GM12878 (cell line): ENCODE data around the gene SLC6A11. TPM values are rescaled to one million over a fixed set of nuclear protein-coding genes. Genes with fewer than 3 reads are reported as not detected.

Experiments
- ATAC-seq: fragments of 200-7000 bp; cut with Tn5 transposase; 3 replicates; pipeline ENCODE4 v1.9.1; 2020; ENCODE audit warnings: mild to moderate bottlenecking, moderate library complexity
- BruUV-seq: library from RNA; stranded (reverse); fragments of 400-500 nt; replicated peaks from 2 replicates; lab custom pipeline; 2021; lab: Mats Ljungman, UMichigan
- CTCF ChIA-PET: fragments of 300-600 bp; sonication (Branson Sonifier 250); formaldehyde crosslinking; extraction: SDS; loops from one replicate; lab custom pipeline; 2021; ENCODE audit warnings: inconsistent platforms; lab: Yijun Ruan, JAX
- POLR2A ChIA-PET: fragments of 350-600 bp; formaldehyde crosslinking; extraction: SDS; loops from one replicate; lab custom pipeline; 2021; ENCODE audit warnings: inconsistent platforms; lab: Charles Lee
- RAD21 ChIA-PET: fragments of 300-600 bp; sonication (Branson Sonifier 250); formaldehyde crosslinking; loops from one replicate; lab custom pipeline; 2023; ENCODE audit warnings: antibody characterized with exemption; ENCODE audit not compliant: unreplicated experiment; lab: Charles Lee
- SMC1A ChIA-PET: fragments of 300-600 bp; sonication (Branson Sonifier 250); formaldehyde crosslinking; loops from one replicate; lab custom pipeline; 2023; ENCODE audit not compliant: unreplicated experiment, uncharacterized antibody; lab: Charles Lee
- DNase-seq: peaks from one replicate; pipeline ENCODE4 v3.0.0-alpha.2; 2011; ENCODE audit warnings: low read depth, low spot score
- FAIRE-seq: peaks from 3 replicates; lab custom pipeline; 2011; peaks lifted over from hg19 to GRCh38; lab: Jason Lieb, UNC
- H2AFZ ChIP-seq: 2 replicates; pipeline ENCODE4 v1.6.0; 2011; ENCODE audit warnings: low read depth, low read length, control low read depth; ENCODE audit not compliant: control insufficient read depth
- H3K27ac ChIP-seq: 2 replicates; pipeline ENCODE4 v1.5.1; 2011; ENCODE audit warnings: control low read depth; ENCODE audit not compliant: control insufficient read depth, insufficient read depth
- H3K27me3 ChIP-seq, 2 experiments: replicated peaks in 1 of 2; 2 replicates each; pipeline versions ENCODE4 v1.6.0 to v1.6.1; 2011; ENCODE audit warnings: low read length in 1 of 2; ENCODE audit not compliant: control insufficient read depth in 2 of 2, insufficient read depth in 2 of 2
- H3K36me3 ChIP-seq, 2 experiments: 2 replicates each; pipeline ENCODE4 v1.5.1; 2011; ENCODE audit warnings: low read length in 1 of 2; ENCODE audit not compliant: control insufficient read depth in 2 of 2, insufficient read depth in 2 of 2
- H3K4me1 ChIP-seq: 2 replicates; pipeline ENCODE4 v1.6.1; 2011; ENCODE audit warnings: mild to moderate bottlenecking, low read length, moderate library complexity, mixed read lengths; ENCODE audit not compliant: control insufficient read depth, insufficient read depth
- H3K4me2 ChIP-seq: 2 replicates; pipeline ENCODE4 v1.6.0; 2011; ENCODE audit warnings: control low read depth; ENCODE audit not compliant: control insufficient read depth, insufficient read depth
- H3K4me3 ChIP-seq: fragments of 200-600 bp; sonication (generic); 2 replicates; pipeline ENCODE4 v1.5.1; 2016
- H3K79me2 ChIP-seq: 2 replicates; pipeline ENCODE4 v1.6.0; 2011; ENCODE audit warnings: low read length; ENCODE audit not compliant: control insufficient read depth, insufficient read depth
- H3K9ac ChIP-seq: 2 replicates; pipeline ENCODE4 v1.8.0; 2011; ENCODE audit warnings: low read length, control low read depth, mixed read lengths; ENCODE audit not compliant: control insufficient read depth, insufficient read depth
- H3K9me3 ChIP-seq: replicated peaks from 3 replicates; pipeline ENCODE4 v1.5.1; 2011; ENCODE audit warnings: mild to moderate bottlenecking, low read length; ENCODE audit not compliant: control insufficient read depth, insufficient read depth
- H4K20me1 ChIP-seq: 2 replicates; pipeline ENCODE4 v1.6.0; 2011; ENCODE audit not compliant: control insufficient read depth, insufficient read depth
- ATF7 ChIP-seq: fragments of 450-650 bp; IDR thresholded peaks from 2 replicates; pipeline ENCODE4 v1.6.1; 2016; ENCODE audit warnings: low read depth, mild to moderate bottlenecking
- CEBPZ ChIP-seq: fragments of 150-350 bp; IDR thresholded peaks from 2 replicates; pipeline ENCODE4 v1.6.1; 2016; ENCODE audit warnings: low read depth, low read length
- CHD1 ChIP-seq: IDR thresholded peaks from 2 replicates; pipeline ENCODE4 v1.6.1; 2012; ENCODE audit warnings: low read depth, low read length, improper control_type of control experiment
- ETV6 ChIP-seq, 2 experiments: fragments of 450-650 bp in 1 of 2; IDR thresholded peaks in 1 of 2; conservative IDR thresholded peaks in 1 of 2; 2 replicates each; pipeline ENCODE4 v1.6.1; 2014; ENCODE audit warnings: antibody characterized with exemption in 1 of 2, borderline replicate concordance in 1 of 2, low read depth in 1 of 2, mild to moderate bottlenecking in 1 of 2, moderate library complexity in 1 of 2
- HDAC6 ChIP-seq: fragments of 200-600 bp; sonication (generic); IDR thresholded peaks from one replicate; pipeline ENCODE4 v1.8.0; 2017; ENCODE audit warnings: antibody characterized with exemption; ENCODE audit not compliant: unreplicated experiment
- MXI1 ChIP-seq: fragments of 150-350 bp; IDR thresholded peaks from 2 replicates; pipeline ENCODE4 v1.6.1; 2011; ENCODE audit warnings: low read depth, mild to moderate bottlenecking, inconsistent platforms, low read length, improper control_type of control experiment
- PML ChIP-seq: IDR thresholded peaks from 2 replicates; pipeline ENCODE4 v1.6.1; 2012; ENCODE audit warnings: low read length, inconsistent platforms
- SMARCA5 ChIP-seq: fragments of 450-650 bp; IDR thresholded peaks from 2 replicates; pipeline ENCODE4 v1.6.1; 2017; ENCODE audit warnings: mild to moderate bottlenecking
- TAF1 ChIP-seq: IDR thresholded peaks from 2 replicates; pipeline ENCODE4 v1.6.1; 2011; ENCODE audit warnings: mild to moderate bottlenecking, low read depth, low read length, borderline replicate concordance
- TCF7 ChIP-seq: IDR thresholded peaks from 2 replicates; pipeline ENCODE4 v1.6.1; 2014; ENCODE audit warnings: antibody characterized with exemption, borderline replicate concordance
- YY1 ChIP-seq: IDR thresholded peaks from 2 replicates; pipeline ENCODE4 v1.6.1; 2011; ENCODE audit warnings: low read depth, mild to moderate bottlenecking, low read length
- ZNF207 ChIP-seq: fragments of 450-650 bp; IDR thresholded peaks from 2 replicates; pipeline ENCODE4 v1.6.1; 2014; ENCODE audit warnings: antibody characterized with exemption, mild to moderate bottlenecking, borderline replicate concordance
- WGBS: methylation state at CpG from one replicate; pipeline ENCODE4 v1.1.6; 2016; ENCODE audit warnings: low lambda C conversion rate; ENCODE audit not compliant: insufficient replicate concordance, insufficient coverage; ENCODE audit errors: missing lambda C conversion rate; 5-methylcytosine and 5-hydroxymethylcytosine counted together
- in situ Hi-C: fragments of 300-500 bp; cut with MboI; formaldehyde crosslinking; loops from 9 replicates; pipeline ENCODE4 v1.14.3; 2018; ENCODE audit warnings: mixed read lengths
- intact Hi-C: fragments of 100-400 bp; cut with micrococcal nuclease; formaldehyde crosslinking; loops from one replicate; pipeline ENCODE4 v1.14.2; 2022; ENCODE audit not compliant: unreplicated experiment
- polyA plus RNA-seq, 11 experiments: library from polyadenylated mRNA; depleted of rRNA in 4 of 11; unstranded in 6 of 11; stranded (reverse) in 5 of 11; fragments of >200 nt; fragmentation: Nextera tagmentation in 4 of 11; fragmentation: Illumina TruSeq in 1 of 11; extraction: Ambion mirVana in 4 of 11; extraction: Trizol in 1 of 11; gene quantifications; 1 replicate in 1 of 11; 2 replicates in 10 of 11; pipeline versions ENCODE4 v1.2.1 to v1.2.3, GENCODE V29; 2011 to 2016; ENCODE audit warnings: inconsistent platforms in 2 of 11, missing spikeins in 2 of 11, low read depth in 1 of 11
- total RNA-seq, 4 experiments: library from RNA; depleted of rRNA in 3 of 4; stranded (reverse); fragments of >200 nt in 3 of 4; fragmentation: Illumina TruSeq in 1 of 4; extraction: Trizol in 1 of 4; gene quantifications; 2 replicates each; pipeline versions ENCODE4 v1.2.1 to v1.2.3, GENCODE V29; 2013 to 2021

The SLC6A11 gene
- total and polyA plus RNA-seq, 10 of the 15 experiments (the other 5 are each of a cell fraction or from before 2014, with no cell fraction given): not detected

DNA sequence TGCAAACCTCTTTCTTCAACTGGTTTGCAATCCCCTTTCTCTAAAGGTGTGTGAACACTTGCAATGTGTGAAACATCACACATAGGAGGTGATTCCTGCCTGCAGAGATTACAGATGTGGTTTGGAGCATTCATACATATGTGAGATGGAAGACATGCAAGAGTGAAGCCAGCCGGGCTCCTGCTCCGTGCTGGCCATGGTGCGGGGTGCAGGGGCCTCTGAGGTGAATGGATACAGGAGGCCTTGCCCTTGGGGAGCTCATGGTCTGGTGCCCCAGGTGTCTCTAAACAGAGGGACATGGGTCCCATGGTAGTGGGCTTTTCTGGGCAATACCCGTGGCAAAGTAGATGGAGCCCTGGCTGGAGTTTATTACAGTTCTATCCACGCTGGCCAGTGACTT, 6.0 kb downstream of the SLC6A11 start:
- TF ChIP-seq SMARCA5: no peak
- TF ChIP-seq TAF1: no peak
- no peak for TF ChIP-seq ATF7
- TF ChIP-seq YY1: no peak
- no peak for TF ChIP-seq ETV6 (conservative IDR thresholded peaks at IDR 0.05 in 1 of 2, IDR thresholded peaks at IDR 0.05 in 1 of 2; ENCODE audit: borderline replicate concordance in 1 of 2, low read depth in 1 of 2)
- TF ChIP-seq HDAC6: no peak
- no peak for TF ChIP-seq PML
- no peak for TF ChIP-seq ZNF207
- no peak for TF ChIP-seq TCF7
- TF ChIP-seq CHD1: no peak
- TF ChIP-seq CEBPZ: no peak
- TF ChIP-seq MXI1: no peak

More for the DNA sequence above, 6.0 kb downstream of the SLC6A11 start:
- no peaks in the 10 kb centered on the region for H3K9me3 ChIP-seq
- no TSS peak for BruUV-seq
- H3K27me3 ChIP-seq: no peaks in the 10 kb centered on the region; a peak in 1 of 4 replicates
- SMC1A ChIA-PET: no interaction called here
- no peaks in the 10 kb centered on the region for H3K36me3 ChIP-seq
- ATAC-seq: no peak
- H3K4me1 ChIP-seq: no peaks in the 10 kb centered on the region
- in situ Hi-C loops: no loop called here
- FAIRE-seq: no peak
- no peaks in the 10 kb centered on the region for H3K79me2 ChIP-seq
- H2AFZ ChIP-seq: no peak overlapping the region
- no peak overlapping the region for H3K9ac ChIP-seq
- H3K4me2 ChIP-seq: no peak overlapping the region
- CTCF ChIA-PET: no interaction called here
- RAD21 ChIA-PET: no interaction called here
- POLR2A ChIA-PET: no interaction called here
- 32% methylated on average over 5 of the region's 5 CpGs for WGBS
- intact Hi-C loops: no loop called here
- no peak for DNase-seq
- no peak overlapping the region for H3K4me3 ChIP-seq
- no peaks in the 10 kb centered on the region for H4K20me1 ChIP-seq
- H3K27ac ChIP-seq: no peak overlapping the region
